ENCODE data around the gene RPS21. TPM values are rescaled to one million over a fixed set of nuclear protein-coding genes. Genes with fewer than 3 reads are reported as not detected.

The RPS21 gene
- total and polyA plus RNA-seq, 2 experiments from 2014 or later = 378 to 839 TPM

DNA sequence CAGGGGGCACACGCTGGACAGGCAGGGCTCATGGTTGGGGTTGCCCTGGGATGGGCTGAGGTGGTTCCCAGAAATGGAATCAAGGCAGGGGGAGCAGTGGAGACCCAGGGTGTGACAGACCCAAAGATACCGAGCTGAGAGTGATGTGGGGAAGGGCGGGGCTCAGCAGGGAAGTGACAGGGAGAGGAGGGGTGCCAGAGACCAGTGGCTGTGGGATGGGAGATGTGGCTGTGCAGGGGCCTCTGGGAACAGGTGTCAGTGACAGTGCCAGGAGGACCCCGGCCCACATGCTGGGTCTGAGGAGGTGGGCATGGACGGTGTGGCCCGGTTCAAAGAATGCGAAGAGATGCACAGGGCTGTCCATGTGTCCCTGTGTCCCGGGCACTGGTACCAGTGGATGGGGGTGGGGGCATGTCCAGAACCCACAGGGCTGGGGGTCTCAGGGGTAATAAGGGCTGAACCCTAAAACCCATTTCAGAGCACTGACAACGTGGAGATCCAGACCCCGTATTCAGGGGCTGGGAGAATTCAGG lies 19.1 kb downstream of the RPS21 start:
- no peak for DNase-seq (ENCODE audit: low read depth in 1 of 2, low spot score in 1 of 2)
- Histone ChIP-seq H3K4me3 (peak overlapping the region; percentile 84), H3K9me3 (ENCODE audit: low read depth) (no peaks in the 10 kb centered on the region), H3K4me1 (ENCODE audit: low read depth) (peaks cover 28% of the 10 kb centered on the region), H3K27me3 (no peaks in the 10 kb centered on the region), H3K27ac (no peak overlapping the region), H3K36me3 (no peaks in the 10 kb centered on the region)
- TF ChIP-seq, protein P1, sequence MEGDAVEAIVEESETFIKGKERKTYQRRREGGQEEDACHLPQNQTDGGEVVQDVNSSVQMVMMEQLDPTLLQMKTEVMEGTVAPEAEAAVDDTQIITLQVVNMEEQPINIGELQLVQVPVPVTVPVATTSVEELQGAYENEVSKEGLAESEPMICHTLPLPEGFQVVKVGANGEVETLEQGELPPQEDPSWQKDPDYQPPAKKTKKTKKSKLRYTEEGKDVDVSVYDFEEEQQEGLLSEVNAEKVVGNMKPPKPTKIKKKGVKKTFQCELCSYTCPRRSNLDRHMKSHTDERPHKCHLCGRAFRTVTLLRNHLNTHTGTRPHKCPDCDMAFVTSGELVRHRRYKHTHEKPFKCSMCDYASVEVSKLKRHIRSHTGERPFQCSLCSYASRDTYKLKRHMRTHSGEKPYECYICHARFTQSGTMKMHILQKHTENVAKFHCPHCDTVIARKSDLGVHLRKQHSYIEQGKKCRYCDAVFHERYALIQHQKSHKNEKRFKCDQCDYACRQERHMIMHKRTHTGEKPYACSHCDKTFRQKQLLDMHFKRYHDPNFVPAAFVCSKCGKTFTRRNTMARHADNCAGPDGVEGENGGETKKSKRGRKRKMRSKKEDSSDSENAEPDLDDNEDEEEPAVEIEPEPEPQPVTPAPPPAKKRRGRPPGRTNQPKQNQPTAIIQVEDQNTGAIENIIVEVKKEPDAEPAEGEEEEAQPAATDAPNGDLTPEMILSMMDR (IDR thresholded peaks at IDR 0.05; ENCODE audit: low read depth, low read length) = no peak

DNA sequence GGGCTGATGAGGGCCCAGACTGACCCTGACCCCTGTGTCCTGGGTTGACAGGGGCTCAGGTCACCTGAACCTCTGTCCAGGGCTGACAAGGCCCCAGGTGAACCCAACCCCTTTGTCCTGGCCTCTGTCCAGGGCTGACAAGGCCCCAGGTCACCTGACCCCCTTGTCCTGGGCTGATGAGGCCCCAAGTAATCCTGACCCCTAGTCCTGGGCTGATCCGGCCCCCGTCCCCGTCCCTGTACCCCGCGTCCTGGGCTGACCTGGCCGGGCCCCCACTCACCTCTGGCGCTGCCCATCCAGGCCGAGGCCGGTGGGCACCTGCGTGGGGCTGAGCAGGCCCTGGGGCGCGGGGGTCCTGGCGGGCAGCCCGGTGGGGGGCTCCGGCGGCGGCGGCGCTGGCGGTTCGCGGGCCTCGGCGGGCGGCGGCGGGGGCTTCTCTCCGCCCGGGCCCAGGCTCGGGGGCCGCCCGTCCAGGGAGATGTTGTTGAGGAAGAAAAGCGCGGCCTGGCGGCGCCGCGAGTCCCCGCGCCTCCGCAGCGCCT lies 19.8 kb downstream of the RPS21 start:
- H3K27ac ChIP-seq = no peak overlapping the region
- DNase-seq (ENCODE audit: low read depth in 1 of 2, low spot score in 1 of 2) = no peak
- no peaks in the 10 kb centered on the region for H3K27me3 ChIP-seq
- H3K36me3 ChIP-seq = no peaks in the 10 kb centered on the region
- TF ChIP-seq, protein P1 (IDR thresholded peaks at IDR 0.05; ENCODE audit: low read depth, low read length) = no peak
- H3K4me1 ChIP-seq (ENCODE audit: low read depth) = peaks cover 28% of the 10 kb centered on the region
- peak overlapping the region; percentile 84 for H3K4me3 ChIP-seq
- H3K9me3 ChIP-seq (ENCODE audit: low read depth) = no peaks in the 10 kb centered on the region

DNA sequence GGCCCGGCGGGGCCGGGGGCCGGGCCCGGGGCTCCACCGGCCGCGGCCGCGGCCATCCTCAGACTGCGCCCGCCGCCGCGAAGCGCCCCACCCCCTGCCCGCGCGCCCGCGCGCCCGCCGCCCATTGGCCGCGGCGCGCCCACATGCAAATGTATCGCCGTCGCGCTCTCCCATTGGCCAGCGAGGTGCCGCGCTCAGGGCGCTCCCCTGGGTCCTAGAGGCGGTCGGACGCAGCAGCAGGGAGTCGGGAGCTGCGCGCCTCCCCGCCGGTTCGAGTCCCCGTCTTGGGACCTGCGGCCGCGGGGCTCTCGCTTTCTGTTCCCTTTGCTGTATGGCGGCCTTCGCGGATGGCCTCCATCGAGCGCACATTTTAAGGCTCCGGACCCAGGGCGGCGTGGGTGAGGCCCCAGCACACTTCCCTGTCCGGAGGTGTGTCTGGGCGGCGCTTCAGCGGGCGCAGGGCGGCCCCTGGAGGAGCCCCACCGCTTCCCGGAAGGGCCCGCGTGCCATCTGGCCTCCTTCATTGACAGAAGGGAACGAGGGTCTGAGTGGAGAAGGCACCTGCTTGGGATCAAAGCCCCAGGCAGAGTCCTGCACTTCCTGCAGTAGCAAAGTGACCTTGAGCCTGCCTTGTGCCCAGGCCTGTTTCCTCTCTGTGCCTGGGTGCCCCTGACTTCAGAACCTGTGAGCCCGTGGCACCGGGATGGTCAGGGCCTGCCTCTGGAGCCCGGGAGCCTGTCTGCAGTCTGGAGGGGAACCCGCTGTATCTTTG lies 20.5 kb downstream of the RPS21 start, which contains the start of gene CABLES2:
TSS of gene CABLES2 (minus strand) at position 65 of the 772 bp plus-strand sequence. CDS start at position 56, 9 bp downstream.
- Histone ChIP-seq H3K27ac (no peak within 1 kb of the TSS), H3K4me1 (ENCODE audit: low read depth) (peaks cover 28% of the 10 kb centered on the region), H3K9me3 (ENCODE audit: low read depth) (no peaks in the 10 kb centered on the region), H3K4me3 (peak within 1 kb of the TSS; percentile 84), H3K36me3 (no peaks in the 10 kb centered on the region), H3K27me3 (no peaks in the 10 kb centered on the region)
- peak; percentile 96 for DNase-seq (ENCODE audit: low read depth in 1 of 2, low spot score in 1 of 2)
- TF ChIP-seq, protein P1 (IDR thresholded peaks at IDR 0.05; ENCODE audit: low read depth, low read length) = no peak

DNA sequence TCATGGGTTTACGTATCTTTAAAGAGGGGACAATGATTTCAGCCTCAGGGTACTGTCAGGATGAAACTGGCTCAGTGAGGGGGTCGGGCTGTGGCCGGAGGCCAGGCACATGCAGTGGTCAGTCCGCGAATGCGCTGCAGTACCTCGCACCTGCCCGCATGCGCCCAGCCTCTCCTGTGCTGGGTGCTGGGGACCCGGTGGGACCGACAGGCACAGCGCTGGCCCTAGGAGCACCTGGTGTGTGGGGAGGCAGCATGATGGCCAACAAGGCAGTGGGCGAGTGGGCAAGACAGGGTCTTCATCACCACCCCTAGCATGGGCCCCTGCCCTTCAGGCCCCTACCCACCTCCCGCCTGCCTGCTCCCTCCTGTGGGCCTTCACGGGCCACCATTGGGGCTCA lies 21.2 kb downstream of the RPS21 start:
- Histone ChIP-seq H3K4me1 (ENCODE audit: low read depth) (peaks cover 28% of the 10 kb centered on the region), H3K36me3 (no peaks in the 10 kb centered on the region), H3K27me3 (no peaks in the 10 kb centered on the region), H3K4me3 (no peak overlapping the region), H3K27ac (no peak overlapping the region), H3K9me3 (ENCODE audit: low read depth) (no peaks in the 10 kb centered on the region)
- no peak for DNase-seq (ENCODE audit: low read depth in 1 of 2, low spot score in 1 of 2)
- TF ChIP-seq, protein P1 (IDR thresholded peaks at IDR 0.05; ENCODE audit: low read depth, low read length) = no peak

DNA sequence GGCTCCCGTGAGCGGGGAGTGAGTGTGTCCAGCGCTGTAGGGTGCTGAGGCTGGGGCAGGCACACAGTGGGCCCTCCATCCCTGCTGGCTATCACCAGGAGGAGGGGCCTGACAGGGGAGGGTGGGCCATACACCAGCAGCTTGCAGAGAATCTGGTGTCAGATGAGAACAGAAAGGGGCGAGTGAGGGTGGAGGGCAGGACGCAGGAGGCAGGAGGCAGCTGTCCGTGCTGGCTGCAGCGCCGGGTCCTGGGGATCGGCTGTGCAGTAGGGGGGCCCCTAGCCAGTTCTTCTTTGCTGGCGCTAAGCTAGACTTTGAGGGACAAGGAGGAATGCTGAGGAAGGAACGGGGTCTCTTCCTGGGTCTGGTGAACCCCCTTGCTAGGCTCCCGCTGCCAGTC lies 21.7 kb downstream of the RPS21 start:
- no peaks in the 10 kb centered on the region for H3K27me3 ChIP-seq
- peaks cover 28% of the 10 kb centered on the region for H3K4me1 ChIP-seq (ENCODE audit: low read depth)
- H3K4me3 ChIP-seq = no peak overlapping the region
- no peak overlapping the region for H3K27ac ChIP-seq
- TF ChIP-seq, protein P1 (IDR thresholded peaks at IDR 0.05; ENCODE audit: low read depth, low read length) = no peak
- no peak for DNase-seq (ENCODE audit: low read depth in 1 of 2, low spot score in 1 of 2)
- no peaks in the 10 kb centered on the region for H3K36me3 ChIP-seq
- H3K9me3 ChIP-seq (ENCODE audit: low read depth) = no peaks in the 10 kb centered on the region

All from cardiac muscle cell (in vitro differentiated cells and primary cell).